GM12878 (cell line): ENCODE data around the gene WDR45B. TPM values are rescaled to one million over a fixed set of nuclear protein-coding genes. Genes with fewer than 3 reads are reported as not detected.

Experiments
- ATAC-seq: fragments of 200-7000 bp; cut with Tn5 transposase; 3 replicates; pipeline ENCODE4 v1.9.1; 2020; ENCODE audit warnings: mild to moderate bottlenecking, moderate library complexity
- BruUV-seq: library from RNA; stranded (reverse); fragments of 400-500 nt; replicated peaks from 2 replicates; lab custom pipeline; 2021; lab: Mats Ljungman, UMichigan
- CTCF ChIA-PET: fragments of 300-600 bp; sonication (Branson Sonifier 250); formaldehyde crosslinking; extraction: SDS; loops from one replicate; lab custom pipeline; 2021; ENCODE audit warnings: inconsistent platforms; lab: Yijun Ruan, JAX
- POLR2A ChIA-PET: fragments of 350-600 bp; formaldehyde crosslinking; extraction: SDS; loops from one replicate; lab custom pipeline; 2021; ENCODE audit warnings: inconsistent platforms; lab: Charles Lee
- RAD21 ChIA-PET: fragments of 300-600 bp; sonication (Branson Sonifier 250); formaldehyde crosslinking; loops from one replicate; lab custom pipeline; 2023; ENCODE audit warnings: antibody characterized with exemption; ENCODE audit not compliant: unreplicated experiment; lab: Charles Lee
- SMC1A ChIA-PET: fragments of 300-600 bp; sonication (Branson Sonifier 250); formaldehyde crosslinking; loops from one replicate; lab custom pipeline; 2023; ENCODE audit not compliant: unreplicated experiment, uncharacterized antibody; lab: Charles Lee
- DNase-seq: peaks from one replicate; pipeline ENCODE4 v3.0.0-alpha.2; 2011; ENCODE audit warnings: low read depth, low spot score
- FAIRE-seq: peaks from 3 replicates; lab custom pipeline; 2011; peaks lifted over from hg19 to GRCh38; lab: Jason Lieb, UNC
- H2AFZ ChIP-seq: 2 replicates; pipeline ENCODE4 v1.6.0; 2011; ENCODE audit warnings: low read depth, low read length, control low read depth; ENCODE audit not compliant: control insufficient read depth
- H3K27ac ChIP-seq: 2 replicates; pipeline ENCODE4 v1.5.1; 2011; ENCODE audit warnings: control low read depth; ENCODE audit not compliant: control insufficient read depth, insufficient read depth
- H3K27me3 ChIP-seq, 2 experiments: replicated peaks in 1 of 2; 2 replicates each; pipeline versions ENCODE4 v1.6.0 to v1.6.1; 2011; ENCODE audit warnings: low read length in 1 of 2; ENCODE audit not compliant: control insufficient read depth in 2 of 2, insufficient read depth in 2 of 2
- H3K36me3 ChIP-seq, 2 experiments: 2 replicates each; pipeline ENCODE4 v1.5.1; 2011; ENCODE audit warnings: low read length in 1 of 2; ENCODE audit not compliant: control insufficient read depth in 2 of 2, insufficient read depth in 2 of 2
- H3K4me1 ChIP-seq: 2 replicates; pipeline ENCODE4 v1.6.1; 2011; ENCODE audit warnings: mild to moderate bottlenecking, low read length, moderate library complexity, mixed read lengths; ENCODE audit not compliant: control insufficient read depth, insufficient read depth
- H3K4me2 ChIP-seq: 2 replicates; pipeline ENCODE4 v1.6.0; 2011; ENCODE audit warnings: control low read depth; ENCODE audit not compliant: control insufficient read depth, insufficient read depth
- H3K4me3 ChIP-seq: fragments of 200-600 bp; sonication (generic); 2 replicates; pipeline ENCODE4 v1.5.1; 2016
- H3K79me2 ChIP-seq: 2 replicates; pipeline ENCODE4 v1.6.0; 2011; ENCODE audit warnings: low read length; ENCODE audit not compliant: control insufficient read depth, insufficient read depth
- H3K9ac ChIP-seq: 2 replicates; pipeline ENCODE4 v1.8.0; 2011; ENCODE audit warnings: low read length, control low read depth, mixed read lengths; ENCODE audit not compliant: control insufficient read depth, insufficient read depth
- H3K9me3 ChIP-seq: replicated peaks from 3 replicates; pipeline ENCODE4 v1.5.1; 2011; ENCODE audit warnings: mild to moderate bottlenecking, low read length; ENCODE audit not compliant: control insufficient read depth, insufficient read depth
- H4K20me1 ChIP-seq: 2 replicates; pipeline ENCODE4 v1.6.0; 2011; ENCODE audit not compliant: control insufficient read depth, insufficient read depth
- CBFB ChIP-seq: IDR thresholded peaks from 2 replicates; pipeline ENCODE4 v1.6.1; 2016; ENCODE audit warnings: antibody characterized with exemption, low read depth
- FOXK2 ChIP-seq: fragments of 450-650 bp; IDR thresholded peaks from 2 replicates; pipeline ENCODE4 v1.6.1; 2017; ENCODE audit warnings: mild to moderate bottlenecking, moderate library complexity
- FOXM1 ChIP-seq: IDR thresholded peaks from 2 replicates; pipeline ENCODE4 v1.6.1; 2012; ENCODE audit warnings: low read depth, mild to moderate bottlenecking, inconsistent platforms, low read length, moderate library complexity
- MYC ChIP-seq: IDR thresholded peaks from 2 replicates; pipeline ENCODE4 v1.6.1; 2011; ENCODE audit warnings: mild to moderate bottlenecking, low read length, moderate library complexity, inconsistent platforms; ENCODE audit not compliant: insufficient read depth, insufficient replicate concordance, insufficient read length, severe bottlenecking
- NFIC ChIP-seq: IDR thresholded peaks from 2 replicates; pipeline ENCODE4 v1.6.1; 2012; ENCODE audit warnings: low read depth, mild to moderate bottlenecking, inconsistent platforms, low read length, moderate library complexity
- NFXL1 ChIP-seq: fragments of 450-650 bp; IDR thresholded peaks from 2 replicates; pipeline ENCODE4 v1.6.1; 2017; ENCODE audit warnings: antibody characterized with exemption, mild to moderate bottlenecking, borderline replicate concordance
- NR2C1 ChIP-seq: fragments of 450-650 bp; IDR thresholded peaks from 2 replicates; pipeline ENCODE4 v1.6.1; 2017; ENCODE audit warnings: antibody characterized with exemption, mild to moderate bottlenecking, moderate library complexity
- SIX5 ChIP-seq: IDR thresholded peaks from 2 replicates; pipeline ENCODE4 v1.6.1; 2011; ENCODE audit warnings: mild to moderate bottlenecking, low read depth, low read length, moderate library complexity; ENCODE audit not compliant: severe bottlenecking
- WGBS: methylation state at CpG from one replicate; pipeline ENCODE4 v1.1.6; 2016; ENCODE audit warnings: low lambda C conversion rate; ENCODE audit not compliant: insufficient replicate concordance, insufficient coverage; ENCODE audit errors: missing lambda C conversion rate; 5-methylcytosine and 5-hydroxymethylcytosine counted together
- in situ Hi-C: fragments of 300-500 bp; cut with MboI; formaldehyde crosslinking; loops from 9 replicates; pipeline ENCODE4 v1.14.3; 2018; ENCODE audit warnings: mixed read lengths
- intact Hi-C: fragments of 100-400 bp; cut with micrococcal nuclease; formaldehyde crosslinking; loops from one replicate; pipeline ENCODE4 v1.14.2; 2022; ENCODE audit not compliant: unreplicated experiment
- polyA plus RNA-seq, 11 experiments: library from polyadenylated mRNA; depleted of rRNA in 4 of 11; unstranded in 6 of 11; stranded (reverse) in 5 of 11; fragments of >200 nt; fragmentation: Nextera tagmentation in 4 of 11; fragmentation: Illumina TruSeq in 1 of 11; extraction: Ambion mirVana in 4 of 11; extraction: Trizol in 1 of 11; gene quantifications; 1 replicate in 1 of 11; 2 replicates in 10 of 11; pipeline versions ENCODE4 v1.2.1 to v1.2.3, GENCODE V29; 2011 to 2016; ENCODE audit warnings: inconsistent platforms in 2 of 11, missing spikeins in 2 of 11, low read depth in 1 of 11
- total RNA-seq, 4 experiments: library from RNA; depleted of rRNA in 3 of 4; stranded (reverse); fragments of >200 nt in 3 of 4; fragmentation: Illumina TruSeq in 1 of 4; extraction: Trizol in 1 of 4; gene quantifications; 2 replicates each; pipeline versions ENCODE4 v1.2.1 to v1.2.3, GENCODE V29; 2013 to 2021
- TF ChIP-seq, protein P1 (sequence below): fragments of 450-650 bp; IDR thresholded peaks from 2 replicates; pipeline ENCODE4 v1.6.1; 2017; ENCODE audit warnings: mild to moderate bottlenecking
- TF ChIP-seq, protein P2 (sequence below): fragments of 450-650 bp; IDR thresholded peaks from 2 replicates; pipeline ENCODE4 v1.6.1; 2018; ENCODE audit warnings: mild to moderate bottlenecking, low read depth, moderate library complexity; ENCODE audit not compliant: partially characterized antibody
- TF ChIP-seq, protein P3 (sequence below): IDR thresholded peaks from 2 replicates; pipeline ENCODE4 v1.6.1; 2011; ENCODE audit warnings: mild to moderate bottlenecking, low read depth, low read length, moderate library complexity; ENCODE audit not compliant: insufficient replicate concordance
- TF ChIP-seq, protein P4 (sequence below), 3 experiments: IDR thresholded peaks in 2 of 3; conservative IDR thresholded peaks in 1 of 3; 2 replicates each; pipeline ENCODE4 v1.5.1; 2011; ENCODE audit warnings: low read depth in 3 of 3, low read length in 3 of 3, mild to moderate bottlenecking in 3 of 3, control low read depth in 2 of 3, moderate library complexity in 2 of 3, inconsistent platforms in 1 of 3, mixed read lengths in 1 of 3; ENCODE audit not compliant: control insufficient read depth in 2 of 3, insufficient read depth in 1 of 3; ENCODE audit errors: extremely low read depth in 1 of 3
- TF ChIP-seq, protein P5 (sequence below): fragments of 450-650 bp; IDR thresholded peaks from 2 replicates; pipeline ENCODE4 v1.6.1; 2017; ENCODE audit warnings: borderline replicate concordance

WDR45B gene
- total and polyA plus RNA-seq, 10 of the 15 experiments (the other 5 are each of a cell fraction or from before 2014, with no cell fraction given): 1.0 to 73.7 (median 26.6) TPM

DNA sequence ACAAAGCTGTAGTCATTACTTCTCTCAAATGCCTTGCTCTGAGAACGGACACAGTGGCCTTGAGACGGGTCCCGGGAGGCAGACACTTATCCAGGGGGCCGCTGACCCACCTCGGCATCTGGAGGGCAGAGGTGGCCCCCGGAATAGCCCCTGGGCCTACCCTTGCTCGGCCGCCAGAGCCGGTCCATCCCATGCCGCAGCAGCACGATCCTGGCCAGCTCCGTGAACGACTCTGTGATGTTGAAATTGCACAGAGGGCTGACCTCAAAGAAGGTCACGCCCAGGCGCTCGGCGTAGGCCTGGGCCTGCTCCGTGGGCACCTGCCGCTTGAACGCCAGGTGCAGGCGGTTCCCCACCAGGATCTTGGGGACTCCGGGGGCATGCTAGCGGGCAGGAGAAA, 10.1 kb upstream of the WDR45B start:
- no peak overlapping the region for H3K27ac ChIP-seq
- FAIRE-seq (no peak), DNase-seq (no peak), ATAC-seq (no peak)
- no peaks in the 10 kb centered on the region for H3K9me3 ChIP-seq
- in situ Hi-C loops (loop anchor here (10.0 kb wide), 1 partner anchor 86 kb away; no protein-coding TSS in a partner anchor), intact Hi-C loops (no loop called here)
- BruUV-seq: no TSS peak
- SMC1A ChIA-PET: no interaction called here
- 73% methylated on average over 23 of the region's 23 CpGs for WGBS
- RAD21 ChIA-PET: no interaction called here
- H4K20me1 ChIP-seq: no peaks in the 10 kb centered on the region
- no peak overlapping the region for H3K4me2 ChIP-seq
- H3K79me2 ChIP-seq: no peaks in the 10 kb centered on the region
- no peaks in the 10 kb centered on the region for H3K36me3 ChIP-seq
- POLR2A ChIA-PET: no interaction called here
- H3K9ac ChIP-seq: no peak overlapping the region
- H3K4me3 ChIP-seq: no peak overlapping the region
- CTCF ChIA-PET: interaction anchor here (0.6 kb wide), 1 partner anchor 107 kb away, joined by 4 read pairs; no protein-coding TSS in a partner anchor
- H3K4me1 ChIP-seq: no peaks in the 10 kb centered on the region
- no peak overlapping the region for H2AFZ ChIP-seq
- H3K27me3 ChIP-seq: no peaks in the 10 kb centered on the region
- TF ChIP-seq, protein P1, sequence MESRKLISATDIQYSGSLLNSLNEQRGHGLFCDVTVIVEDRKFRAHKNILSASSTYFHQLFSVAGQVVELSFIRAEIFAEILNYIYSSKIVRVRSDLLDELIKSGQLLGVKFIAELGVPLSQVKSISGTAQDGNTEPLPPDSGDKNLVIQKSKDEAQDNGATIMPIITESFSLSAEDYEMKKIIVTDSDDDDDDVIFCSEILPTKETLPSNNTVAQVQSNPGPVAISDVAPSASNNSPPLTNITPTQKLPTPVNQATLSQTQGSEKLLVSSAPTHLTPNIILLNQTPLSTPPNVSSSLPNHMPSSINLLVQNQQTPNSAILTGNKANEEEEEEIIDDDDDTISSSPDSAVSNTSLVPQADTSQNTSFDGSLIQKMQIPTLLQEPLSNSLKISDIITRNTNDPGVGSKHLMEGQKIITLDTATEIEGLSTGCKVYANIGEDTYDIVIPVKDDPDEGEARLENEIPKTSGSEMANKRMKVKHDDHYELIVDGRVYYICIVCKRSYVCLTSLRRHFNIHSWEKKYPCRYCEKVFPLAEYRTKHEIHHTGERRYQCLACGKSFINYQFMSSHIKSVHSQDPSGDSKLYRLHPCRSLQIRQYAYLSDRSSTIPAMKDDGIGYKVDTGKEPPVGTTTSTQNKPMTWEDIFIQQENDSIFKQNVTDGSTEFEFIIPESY: no peak
- TF ChIP-seq, protein P2, sequence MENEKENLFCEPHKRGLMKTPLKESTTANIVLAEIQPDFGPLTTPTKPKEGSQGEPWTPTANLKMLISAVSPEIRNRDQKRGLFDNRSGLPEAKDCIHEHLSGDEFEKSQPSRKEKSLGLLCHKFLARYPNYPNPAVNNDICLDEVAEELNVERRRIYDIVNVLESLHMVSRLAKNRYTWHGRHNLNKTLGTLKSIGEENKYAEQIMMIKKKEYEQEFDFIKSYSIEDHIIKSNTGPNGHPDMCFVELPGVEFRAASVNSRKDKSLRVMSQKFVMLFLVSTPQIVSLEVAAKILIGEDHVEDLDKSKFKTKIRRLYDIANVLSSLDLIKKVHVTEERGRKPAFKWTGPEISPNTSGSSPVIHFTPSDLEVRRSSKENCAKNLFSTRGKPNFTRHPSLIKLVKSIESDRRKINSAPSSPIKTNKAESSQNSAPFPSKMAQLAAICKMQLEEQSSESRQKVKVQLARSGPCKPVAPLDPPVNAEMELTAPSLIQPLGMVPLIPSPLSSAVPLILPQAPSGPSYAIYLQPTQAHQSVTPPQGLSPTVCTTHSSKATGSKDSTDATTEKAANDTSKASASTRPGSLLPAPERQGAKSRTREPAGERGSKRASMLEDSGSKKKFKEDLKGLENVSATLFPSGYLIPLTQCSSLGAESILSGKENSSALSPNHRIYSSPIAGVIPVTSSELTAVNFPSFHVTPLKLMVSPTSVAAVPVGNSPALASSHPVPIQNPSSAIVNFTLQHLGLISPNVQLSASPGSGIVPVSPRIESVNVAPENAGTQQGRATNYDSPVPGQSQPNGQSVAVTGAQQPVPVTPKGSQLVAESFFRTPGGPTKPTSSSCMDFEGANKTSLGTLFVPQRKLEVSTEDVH: no peak
- TF ChIP-seq NFXL1 (no peak), CBFB (no peak), SIX5 (no peak), NFIC (no peak), MYC (no peak), NR2C1 (no peak), FOXK2 (no peak), FOXM1 (no peak)
- TF ChIP-seq, protein P3, sequence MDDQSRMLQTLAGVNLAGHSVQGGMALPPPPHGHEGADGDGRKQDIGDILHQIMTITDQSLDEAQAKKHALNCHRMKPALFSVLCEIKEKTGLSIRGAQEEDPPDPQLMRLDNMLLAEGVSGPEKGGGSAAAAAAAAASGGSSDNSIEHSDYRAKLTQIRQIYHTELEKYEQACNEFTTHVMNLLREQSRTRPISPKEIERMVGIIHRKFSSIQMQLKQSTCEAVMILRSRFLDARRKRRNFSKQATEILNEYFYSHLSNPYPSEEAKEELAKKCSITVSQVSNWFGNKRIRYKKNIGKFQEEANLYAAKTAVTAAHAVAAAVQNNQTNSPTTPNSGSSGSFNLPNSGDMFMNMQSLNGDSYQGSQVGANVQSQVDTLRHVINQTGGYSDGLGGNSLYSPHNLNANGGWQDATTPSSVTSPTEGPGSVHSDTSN: no peak
- TF ChIP-seq, protein P4, sequence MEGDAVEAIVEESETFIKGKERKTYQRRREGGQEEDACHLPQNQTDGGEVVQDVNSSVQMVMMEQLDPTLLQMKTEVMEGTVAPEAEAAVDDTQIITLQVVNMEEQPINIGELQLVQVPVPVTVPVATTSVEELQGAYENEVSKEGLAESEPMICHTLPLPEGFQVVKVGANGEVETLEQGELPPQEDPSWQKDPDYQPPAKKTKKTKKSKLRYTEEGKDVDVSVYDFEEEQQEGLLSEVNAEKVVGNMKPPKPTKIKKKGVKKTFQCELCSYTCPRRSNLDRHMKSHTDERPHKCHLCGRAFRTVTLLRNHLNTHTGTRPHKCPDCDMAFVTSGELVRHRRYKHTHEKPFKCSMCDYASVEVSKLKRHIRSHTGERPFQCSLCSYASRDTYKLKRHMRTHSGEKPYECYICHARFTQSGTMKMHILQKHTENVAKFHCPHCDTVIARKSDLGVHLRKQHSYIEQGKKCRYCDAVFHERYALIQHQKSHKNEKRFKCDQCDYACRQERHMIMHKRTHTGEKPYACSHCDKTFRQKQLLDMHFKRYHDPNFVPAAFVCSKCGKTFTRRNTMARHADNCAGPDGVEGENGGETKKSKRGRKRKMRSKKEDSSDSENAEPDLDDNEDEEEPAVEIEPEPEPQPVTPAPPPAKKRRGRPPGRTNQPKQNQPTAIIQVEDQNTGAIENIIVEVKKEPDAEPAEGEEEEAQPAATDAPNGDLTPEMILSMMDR (IDR thresholded peaks at IDR 0.05 in 2 of 3, conservative IDR thresholded peaks at IDR 0.05 in 1 of 3; ENCODE audit: control insufficient read depth in 2 of 3, extremely low read depth in 1 of 3, insufficient read depth in 1 of 3, low read depth in 3 of 3, low read length in 3 of 3): no peak
- TF ChIP-seq, protein P5, sequence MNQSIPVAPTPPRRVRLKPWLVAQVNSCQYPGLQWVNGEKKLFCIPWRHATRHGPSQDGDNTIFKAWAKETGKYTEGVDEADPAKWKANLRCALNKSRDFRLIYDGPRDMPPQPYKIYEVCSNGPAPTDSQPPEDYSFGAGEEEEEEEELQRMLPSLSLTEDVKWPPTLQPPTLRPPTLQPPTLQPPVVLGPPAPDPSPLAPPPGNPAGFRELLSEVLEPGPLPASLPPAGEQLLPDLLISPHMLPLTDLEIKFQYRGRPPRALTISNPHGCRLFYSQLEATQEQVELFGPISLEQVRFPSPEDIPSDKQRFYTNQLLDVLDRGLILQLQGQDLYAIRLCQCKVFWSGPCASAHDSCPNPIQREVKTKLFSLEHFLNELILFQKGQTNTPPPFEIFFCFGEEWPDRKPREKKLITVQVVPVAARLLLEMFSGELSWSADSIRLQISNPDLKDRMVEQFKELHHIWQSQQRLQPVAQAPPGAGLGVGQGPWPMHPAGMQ: no peak
